Duodenal mucosa (tissue), 2 donors: Measurements from ENCODE around the gene EVC.
"Not testable (repeated sequence)": the region's sequence is repeated elsewhere in the genome, so short reads cannot be mapped to it uniquely, and the experiment has no call there.

Source experiments
- H3K27ac ChIP-seq: one replicate; pipeline ENCODE4 v1.7.0; 2013; ENCODE audit warnings: low read depth, low read length
- H3K27me3 ChIP-seq, 2 donors: one replicate each; pipeline ENCODE4 v1.7.0; 2013; ENCODE audit warnings: low read length in 2 of 2, control low read depth in 1 of 2; ENCODE audit not compliant: insufficient read depth in 2 of 2, control insufficient read depth in 1 of 2
- H3K36me3 ChIP-seq, 2 donors: one replicate each; pipeline ENCODE4 v1.7.0; 2013; ENCODE audit warnings: low read length in 2 of 2, control low read depth in 1 of 2; ENCODE audit not compliant: insufficient read depth in 2 of 2, control insufficient read depth in 1 of 2
- H3K4me1 ChIP-seq, 2 donors: one replicate each; pipeline ENCODE4 v1.7.0; 2013; ENCODE audit warnings: low read length in 2 of 2, control low read depth in 1 of 2; ENCODE audit not compliant: insufficient read depth in 2 of 2, control insufficient read depth in 1 of 2
- H3K4me3 ChIP-seq, 2 donors: one replicate each; pipeline ENCODE4 v1.7.0; 2013; ENCODE audit warnings: low read length in 2 of 2, low read depth in 1 of 2
- H3K9ac ChIP-seq, 2 donors: one replicate each; pipeline ENCODE4 v1.7.0; 2013; ENCODE audit warnings: low read length in 2 of 2, low read depth in 1 of 2
- H3K9me3 ChIP-seq, 2 donors: one replicate each; pipeline ENCODE4 v1.7.0; 2013; ENCODE audit warnings: low read length in 2 of 2, control low read depth in 1 of 2; ENCODE audit not compliant: control insufficient read depth in 1 of 2

EVC gene

GRCh38 chr4:5854929-5855328 lies 143.9 kb downstream of the EVC start:
- no peak overlapping the region for H3K9ac ChIP-seq
- H3K27ac ChIP-seq = no peak overlapping the region
- H3K4me1 ChIP-seq = no peaks in the 10 kb centered on the region
- H3K27me3 ChIP-seq = no peaks in the 10 kb centered on the region
- H3K36me3 ChIP-seq = no peaks in the 10 kb centered on the region
- no peaks in the 10 kb centered on the region for H3K9me3 ChIP-seq
- H3K4me3 ChIP-seq = no peak overlapping the region

DNA sequence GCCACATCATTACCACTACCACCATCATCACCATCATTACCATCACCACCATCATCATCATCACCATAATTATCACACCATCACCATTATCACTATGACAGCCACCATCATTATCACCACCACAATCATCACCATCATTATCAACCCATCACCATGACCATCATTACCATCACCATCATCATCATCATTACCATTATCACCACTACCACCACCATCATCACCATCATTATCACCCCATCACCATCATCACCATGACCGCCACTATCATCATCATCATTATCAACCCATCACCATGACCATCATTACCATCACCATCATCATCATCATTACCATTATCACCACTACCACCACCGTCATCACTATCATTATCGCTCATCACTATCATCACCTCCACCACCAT lies 145.4 kb downstream of the EVC start:
- H3K36me3 ChIP-seq, H3K9me3 ChIP-seq, H3K4me1 ChIP-seq, H3K27me3 ChIP-seq, H3K9ac ChIP-seq, H3K27ac ChIP-seq, H3K4me3 ChIP-seq: not testable (repeated sequence)

DNA sequence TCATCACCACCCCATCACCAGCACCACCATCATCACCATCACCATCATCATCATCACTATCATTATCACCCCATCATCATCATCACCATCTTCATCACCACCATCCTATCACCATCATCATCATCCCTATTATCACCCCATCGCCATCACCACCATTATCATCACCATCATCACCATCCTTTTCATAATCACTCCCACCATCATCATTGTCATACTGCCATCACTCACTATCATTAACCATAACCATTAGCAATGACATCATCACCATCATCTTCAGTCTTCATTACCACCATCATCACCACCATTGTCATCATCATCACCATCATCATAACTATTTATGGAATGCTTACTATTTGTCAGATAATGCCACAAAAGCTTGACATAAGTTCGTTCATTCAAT lies 146.2 kb downstream of the EVC start:
- Histone ChIP-seq H3K36me3 (no peaks in the 10 kb centered on the region), H3K9ac (no peak overlapping the region), H3K27me3 (no peaks in the 10 kb centered on the region), H3K4me3 (no peak overlapping the region), H3K27ac (no peak overlapping the region), H3K4me1 (no peaks in the 10 kb centered on the region), H3K9me3 (no peaks in the 10 kb centered on the region)

DNA sequence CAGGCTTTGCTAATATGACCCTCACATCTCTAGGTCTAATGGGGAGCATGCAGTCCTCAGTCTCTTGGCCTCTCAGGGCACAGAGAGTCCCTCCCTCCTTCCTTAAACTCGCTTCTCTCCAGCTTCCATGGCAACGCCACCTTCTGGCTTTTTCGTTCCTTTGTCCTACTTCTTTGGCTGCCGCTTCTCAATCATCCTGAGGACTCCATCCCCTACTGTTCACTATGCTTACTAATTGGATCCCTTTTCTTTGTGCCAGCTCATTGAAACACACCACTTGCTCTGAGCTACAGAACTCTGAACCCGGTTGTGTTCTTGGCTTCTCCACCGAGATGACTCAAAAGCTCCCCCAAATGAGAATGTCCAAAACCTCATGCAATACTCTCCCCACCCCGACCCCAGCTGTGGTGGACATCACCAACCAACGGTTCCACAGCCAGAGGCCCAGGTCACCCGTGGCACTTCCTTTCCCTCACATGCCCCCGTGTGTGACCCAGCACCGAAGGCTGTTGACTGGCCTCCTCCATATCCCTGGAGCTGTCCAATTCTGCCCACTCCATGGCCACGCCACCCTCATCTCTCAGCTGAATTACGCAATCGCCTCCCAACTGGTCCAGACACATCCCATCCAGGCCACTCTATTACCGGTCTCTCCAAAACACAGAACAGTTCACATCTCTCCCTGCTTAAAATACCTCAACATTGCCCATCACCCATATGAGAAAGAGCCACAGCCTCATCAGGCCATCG lies 147.2 kb downstream of the EVC start:
- Histone ChIP-seq H3K9ac (no peak overlapping the region), H3K36me3 (no peaks in the 10 kb centered on the region), H3K27ac (no peak overlapping the region), H3K9me3 (no peaks in the 10 kb centered on the region), H3K4me3 (no peak overlapping the region), H3K27me3 (no peaks in the 10 kb centered on the region), H3K4me1 (no peaks in the 10 kb centered on the region)

GRCh38 chr4:5863461-5864113 lies 152.6 kb downstream of the EVC start:
- Histone ChIP-seq H3K27me3 (no peaks in the 10 kb centered on the region), H3K27ac (no peak overlapping the region), H3K4me1 (no peaks in the 10 kb centered on the region), H3K9me3 (no peaks in the 10 kb centered on the region), H3K4me3 (no peak overlapping the region), H3K36me3 (no peaks in the 10 kb centered on the region), H3K9ac (no peak overlapping the region)
